ENCODE data around the gene RNF144A.
"Not testable (repeated sequence)": the region's sequence is repeated elsewhere in the genome, so short reads cannot be mapped to it uniquely, and the experiment has no call there.

RNF144A gene

GRCh38 chr2:6990871-6991270 is 73.7 kb downstream of the RNF144A start:
- DNase-seq (ENCODE audit: low read depth) = no peak
- no peak overlapping the region for H3K4me3 ChIP-seq (ENCODE audit: low read depth, low read length)

GRCh38 chr2:6992794-6993228 is 75.6 kb downstream of the RNF144A start:
- H3K4me3 ChIP-seq (ENCODE audit: low read depth, low read length) = no peak overlapping the region

GRCh38 chr2:6993229-6993640 is 76.0 kb downstream of the RNF144A start:
- no peak for DNase-seq (ENCODE audit: low read depth)

More at GRCh38 chr2:6992794-6993228, 75.6 kb downstream of the RNF144A start:
- DNase-seq (ENCODE audit: low read depth) = no peak

GRCh38 chr2:6993936-6994335 is 76.7 kb downstream of the RNF144A start:
- no peak for DNase-seq (ENCODE audit: low read depth)
- H3K4me3 ChIP-seq (ENCODE audit: low read depth, low read length) = no peak overlapping the region

More at GRCh38 chr2:6993229-6993640, 76.0 kb downstream of the RNF144A start:
- H3K4me3 ChIP-seq (ENCODE audit: low read depth, low read length) = no peak overlapping the region

- no peak for DNase-seq (ENCODE audit: low read depth)
- no peak overlapping the region for H3K4me3 ChIP-seq (ENCODE audit: low read depth, low read length)
Measured at GRCh38 chr2:6994536-6995128, 77.4 kb downstream of the RNF144A start.

GRCh38 chr2:6995391-6996097 is 78.3 kb downstream of the RNF144A start:
- H3K4me3 ChIP-seq (ENCODE audit: low read depth, low read length) = no peak overlapping the region
- DNase-seq (ENCODE audit: low read depth) = no peak

GRCh38 chr2:6999211-6999877 is 82.1 kb downstream of the RNF144A start:
- DNase-seq (ENCODE audit: low read depth) = no peak
- no peak overlapping the region for H3K4me3 ChIP-seq (ENCODE audit: low read depth, low read length)

GRCh38 chr2:7001395-7001794 is 84.2 kb downstream of the RNF144A start:
- not testable (repeated sequence) for H3K4me3 ChIP-seq (ENCODE audit: low read depth, low read length); DNase-seq (ENCODE audit: low read depth)

- H3K4me3 ChIP-seq (ENCODE audit: low read depth, low read length) = no peak overlapping the region
- no peak for DNase-seq (ENCODE audit: low read depth)
Measured at GRCh38 chr2:7003895-7004294, 86.7 kb downstream of the RNF144A start.

GRCh38 chr2:7004636-7005035 is 87.4 kb downstream of the RNF144A start:
- no peak for DNase-seq (ENCODE audit: low read depth)
- H3K4me3 ChIP-seq (ENCODE audit: low read depth, low read length) = no peak overlapping the region

- H3K4me3 ChIP-seq (ENCODE audit: low read depth, low read length) = no peak overlapping the region
- DNase-seq (ENCODE audit: low read depth) = no peak
Measured at GRCh38 chr2:7007488-7007845, 90.3 kb downstream of the RNF144A start.

GRCh38 chr2:7007846-7008741 is 90.9 kb downstream of the RNF144A start:
- DNase-seq (ENCODE audit: low read depth) = peak; percentile 93
- H3K4me3 ChIP-seq (ENCODE audit: low read depth, low read length) = no peak overlapping the region

- peak; percentile 56 for DNase-seq (ENCODE audit: low read depth)
- H3K4me3 ChIP-seq (ENCODE audit: low read depth, low read length) = no peak overlapping the region
Measured at GRCh38 chr2:7009207-7009911, 92.1 kb downstream of the RNF144A start.

GRCh38 chr2:7010391-7011054 is 93.3 kb downstream of the RNF144A start:
- peak; percentile 87 for DNase-seq (ENCODE audit: low read depth)
- H3K4me3 ChIP-seq (ENCODE audit: low read depth, low read length) = no peak overlapping the region

GRCh38 chr2:7011356-7012083 is 94.3 kb downstream of the RNF144A start:
- H3K4me3 ChIP-seq (ENCODE audit: low read depth, low read length) = no peak overlapping the region
- peak; percentile 95 for DNase-seq (ENCODE audit: low read depth)

GRCh38 chr2:7012141-7012764 is 95.0 kb downstream of the RNF144A start:
- H3K4me3 ChIP-seq (ENCODE audit: low read depth, low read length) = no peak overlapping the region
- DNase-seq (ENCODE audit: low read depth) = no peak

- DNase-seq (ENCODE audit: low read depth) = no peak
- H3K4me3 ChIP-seq (ENCODE audit: low read depth, low read length) = no peak overlapping the region
Measured at GRCh38 chr2:7013471-7014160, 96.4 kb downstream of the RNF144A start.
